ENCODE measurements around the gene OSM.

Gene OSM

GRCh38 chr22:30287648-30288418, 21.2 kb upstream of the OSM start:
- Histone ChIP-seq H3K79me2 (ENCODE audit: control insufficient read depth, insufficient read depth, low read length) (no peaks in the 10 kb centered on the region), H3K79me1 (ENCODE audit: low read length) (no peaks in the 10 kb centered on the region), H3K4me2 (ENCODE audit: low read length) (no peak overlapping the region), H3K9ac (ENCODE audit: low read length) (peak overlapping the region; percentile 8), H3K4me1 (ENCODE audit: control insufficient read depth, low read depth, low read length) (peaks cover 11% of the 10 kb centered on the region), H3K27ac (ENCODE audit: low read depth, low read length) (no peak overlapping the region), H3K36me3 (ENCODE audit: control insufficient read depth, insufficient read depth, low read length) (no peaks in the 10 kb centered on the region), H4K5ac (ENCODE audit: low read length) (no peak overlapping the region), H4K8ac (ENCODE audit: low read depth, low read length) (no peak overlapping the region), H3K4me3 (ENCODE audit: low read length) (no peak overlapping the region), H2BK15ac (replicated peaks; ENCODE audit: low read depth) (no peak overlapping the region), H3K18ac (ENCODE audit: low read length) (no peak overlapping the region), H2AK5ac (ENCODE audit: low read length) (no peak overlapping the region), H3K56ac (ENCODE audit: low read length) (no peak overlapping the region), H2BK120ac (ENCODE audit: low read depth, low read length) (no peak overlapping the region), H2BK5ac (ENCODE audit: low read length) (no peak overlapping the region), H3K27me3 (ENCODE audit: insufficient read depth, low read length, poor library complexity) (no peaks in the 10 kb centered on the region), H3K23ac (ENCODE audit: low read length) (no peak overlapping the region), H3K4ac (ENCODE audit: low read depth, low read length) (no peak overlapping the region)
- DNase-seq: peak; percentile 98
- WGBS (ENCODE audit: extremely low coverage, insufficient coverage, low lambda C conversion rate): no CpG with 5 or more reads among the region's 5 CpGs

- DNase-seq: peak; percentile 73
- no peaks in the 10 kb centered on the region for H3K79me2 ChIP-seq (ENCODE audit: control insufficient read depth, insufficient read depth, low read length)
- H2BK15ac ChIP-seq (replicated peaks; ENCODE audit: low read depth): no peak overlapping the region
- H4K8ac ChIP-seq (ENCODE audit: low read depth, low read length): no peak overlapping the region
- no peak overlapping the region for H3K18ac ChIP-seq (ENCODE audit: low read length)
- WGBS (ENCODE audit: extremely low coverage, insufficient coverage, low lambda C conversion rate): no CpG with 5 or more reads among the region's 31 CpGs
- H3K23ac ChIP-seq (ENCODE audit: low read length): no peak overlapping the region
- no peak overlapping the region for H3K4me3 ChIP-seq (ENCODE audit: low read length)
- H3K56ac ChIP-seq (ENCODE audit: low read length): no peak overlapping the region
- no peak overlapping the region for H3K4me2 ChIP-seq (ENCODE audit: low read length)
- no peak overlapping the region for H2BK5ac ChIP-seq (ENCODE audit: low read length)
- H3K27me3 ChIP-seq (ENCODE audit: insufficient read depth, low read length, poor library complexity): no peaks in the 10 kb centered on the region
- no peak overlapping the region for H2BK120ac ChIP-seq (ENCODE audit: low read depth, low read length)
- no peak overlapping the region for H4K5ac ChIP-seq (ENCODE audit: low read length)
- H3K79me1 ChIP-seq (ENCODE audit: low read length): no peaks in the 10 kb centered on the region
- H3K9ac ChIP-seq (ENCODE audit: low read length): no peak overlapping the region
- no peak overlapping the region for H2AK5ac ChIP-seq (ENCODE audit: low read length)
- no peak overlapping the region for H3K4ac ChIP-seq (ENCODE audit: low read depth, low read length)
- no peak overlapping the region for H3K27ac ChIP-seq (ENCODE audit: low read depth, low read length)
- H3K36me3 ChIP-seq (ENCODE audit: control insufficient read depth, insufficient read depth, low read length): no peaks in the 10 kb centered on the region
- H3K4me1 ChIP-seq (ENCODE audit: control insufficient read depth, low read depth, low read length): peaks cover 11% of the 10 kb centered on the region
Measured at GRCh38 chr22:30286813-30287647, 20.4 kb upstream of the OSM start.

- Histone ChIP-seq H4K8ac (ENCODE audit: low read depth, low read length) (no peak overlapping the region), H3K4me3 (ENCODE audit: low read length) (no peak overlapping the region), H3K79me2 (ENCODE audit: control insufficient read depth, insufficient read depth, low read length) (no peaks in the 10 kb centered on the region), H4K5ac (ENCODE audit: low read length) (no peak overlapping the region), H3K18ac (ENCODE audit: low read length) (no peak overlapping the region), H2BK15ac (replicated peaks; ENCODE audit: low read depth) (no peak overlapping the region), H2AK5ac (ENCODE audit: low read length) (no peak overlapping the region), H3K79me1 (ENCODE audit: low read length) (no peaks in the 10 kb centered on the region), H3K4me2 (ENCODE audit: low read length) (no peak overlapping the region), H3K56ac (ENCODE audit: low read length) (no peak overlapping the region), H2BK120ac (ENCODE audit: low read depth, low read length) (no peak overlapping the region), H3K4ac (ENCODE audit: low read depth, low read length) (no peak overlapping the region), H3K36me3 (ENCODE audit: control insufficient read depth, insufficient read depth, low read length) (no peaks in the 10 kb centered on the region), H3K27ac (ENCODE audit: low read depth, low read length) (no peak overlapping the region), H3K23ac (ENCODE audit: low read length) (no peak overlapping the region), H3K4me1 (ENCODE audit: control insufficient read depth, low read depth, low read length) (peaks cover 11% of the 10 kb centered on the region), H3K27me3 (ENCODE audit: insufficient read depth, low read length, poor library complexity) (no peaks in the 10 kb centered on the region), H3K9ac (ENCODE audit: low read length) (no peak overlapping the region), H2BK5ac (ENCODE audit: low read length) (no peak overlapping the region)
- no CpG with 5 or more reads among the region's 5 CpGs for WGBS (ENCODE audit: extremely low coverage, insufficient coverage, low lambda C conversion rate)
- no peak for DNase-seq
Measured at GRCh38 chr22:30286331-30286730, 19.7 kb upstream of the OSM start.

GRCh38 chr22:30285846-30286200, 19.2 kb upstream of the OSM start:
- Histone ChIP-seq H4K8ac (ENCODE audit: low read depth, low read length) (no peak overlapping the region), H2BK15ac (replicated peaks; ENCODE audit: low read depth) (no peak overlapping the region), H3K4me2 (ENCODE audit: low read length) (no peak overlapping the region), H3K79me2 (ENCODE audit: control insufficient read depth, insufficient read depth, low read length) (no peaks in the 10 kb centered on the region), H2BK120ac (ENCODE audit: low read depth, low read length) (no peak overlapping the region), H3K9ac (ENCODE audit: low read length) (no peak overlapping the region), H3K4ac (ENCODE audit: low read depth, low read length) (no peak overlapping the region), H3K27me3 (ENCODE audit: insufficient read depth, low read length, poor library complexity) (no peaks in the 10 kb centered on the region), H3K56ac (ENCODE audit: low read length) (no peak overlapping the region), H3K23ac (ENCODE audit: low read length) (no peak overlapping the region), H3K27ac (ENCODE audit: low read depth, low read length) (no peak overlapping the region), H3K4me1 (ENCODE audit: control insufficient read depth, low read depth, low read length) (peaks cover 11% of the 10 kb centered on the region), H2BK5ac (ENCODE audit: low read length) (no peak overlapping the region), H2AK5ac (ENCODE audit: low read length) (no peak overlapping the region), H3K18ac (ENCODE audit: low read length) (no peak overlapping the region), H4K5ac (ENCODE audit: low read length) (no peak overlapping the region), H3K36me3 (ENCODE audit: control insufficient read depth, insufficient read depth, low read length) (no peaks in the 10 kb centered on the region), H3K4me3 (ENCODE audit: low read length) (no peak overlapping the region), H3K79me1 (ENCODE audit: low read length) (no peaks in the 10 kb centered on the region)
- no CpG with 5 or more reads among the region's 8 CpGs for WGBS (ENCODE audit: extremely low coverage, insufficient coverage, low lambda C conversion rate)
- no peak for DNase-seq

GRCh38 chr22:30285176-30285845, 18.7 kb upstream of the OSM start:
- Histone ChIP-seq H3K18ac (ENCODE audit: low read length) (no peak overlapping the region), H3K4ac (ENCODE audit: low read depth, low read length) (no peak overlapping the region), H3K79me1 (ENCODE audit: low read length) (no peaks in the 10 kb centered on the region), H4K8ac (ENCODE audit: low read depth, low read length) (no peak overlapping the region), H3K4me2 (ENCODE audit: low read length) (no peak overlapping the region), H3K56ac (ENCODE audit: low read length) (no peak overlapping the region), H2AK5ac (ENCODE audit: low read length) (no peak overlapping the region), H3K23ac (ENCODE audit: low read length) (no peak overlapping the region), H2BK5ac (ENCODE audit: low read length) (no peak overlapping the region), H3K4me3 (ENCODE audit: low read length) (no peak overlapping the region), H3K79me2 (ENCODE audit: control insufficient read depth, insufficient read depth, low read length) (no peaks in the 10 kb centered on the region), H3K4me1 (ENCODE audit: control insufficient read depth, low read depth, low read length) (peaks cover 9% of the 10 kb centered on the region), H2BK15ac (replicated peaks; ENCODE audit: low read depth) (no peak overlapping the region), H3K27me3 (ENCODE audit: insufficient read depth, low read length, poor library complexity) (no peaks in the 10 kb centered on the region), H3K27ac (ENCODE audit: low read depth, low read length) (no peak overlapping the region), H2BK120ac (ENCODE audit: low read depth, low read length) (no peak overlapping the region), H3K36me3 (ENCODE audit: control insufficient read depth, insufficient read depth, low read length) (no peaks in the 10 kb centered on the region), H4K5ac (ENCODE audit: low read length) (no peak overlapping the region), H3K9ac (ENCODE audit: low read length) (no peak overlapping the region)
- WGBS (ENCODE audit: extremely low coverage, insufficient coverage, low lambda C conversion rate): no CpG with 5 or more reads among the region's 27 CpGs
- no peak for DNase-seq

Data from mesendoderm (in vitro differentiated cells).